Glomerular endothelial cell (primary cell): ENCODE results near the gene OR51B4. TPM values are rescaled to one million over a fixed set of nuclear protein-coding genes. Genes with fewer than 3 reads are reported as not detected.
"Not testable (repeated sequence)": the region's sequence is repeated elsewhere in the genome, so short reads cannot be mapped to it uniquely, and the experiment has no call there.

ENCODE experiments used
- DNase-seq: peaks from one replicate; pipeline ENCODE4 v3.0.0-alpha.2; 2011; ENCODE audit warnings: low read depth, low spot score; ENCODE audit errors: extremely low read depth
- total RNA-seq: library from RNA; depleted of rRNA; stranded (reverse); fragments of >200 nt; gene quantifications from 2 replicates; pipeline ENCODE4 v1.2.3, GENCODE V29; 2015

OR51B4 gene
- total RNA-seq, 1 donor from 2014 or later: not detected

- DNase-seq: no peak
Observed at GRCh38 chr11:5297721-5298323, 3.9 kb downstream of the OR51B4 start.

GRCh38 chr11:5294342-5294995 lies 7.3 kb downstream of the OR51B4 start:
- not testable (repeated sequence) for DNase-seq

- DNase-seq: no peak
Observed at GRCh38 chr11:5293028-5293427, 8.7 kb downstream of the OR51B4 start.

- no peak for DNase-seq
Observed at GRCh38 chr11:5291207-5291838, 10.4 kb downstream of the OR51B4 start.

GRCh38 chr11:5290106-5290505 lies 11.6 kb downstream of the OR51B4 start:
- no peak for DNase-seq

GRCh38 chr11:5289696-5290095 lies 12.1 kb downstream of the OR51B4 start:
- no peak for DNase-seq

GRCh38 chr11:5288906-5289550 lies 12.7 kb downstream of the OR51B4 start:
- DNase-seq: no peak

GRCh38 chr11:5288108-5288905 lies 13.4 kb downstream of the OR51B4 start:
- no peak for DNase-seq

GRCh38 chr11:5286901-5287300 lies 14.8 kb downstream of the OR51B4 start:
- no peak for DNase-seq

- no peak for DNase-seq
Observed at GRCh38 chr11:5286351-5286750, 15.4 kb downstream of the OR51B4 start.

GRCh38 chr11:5285703-5286340 lies 15.9 kb downstream of the OR51B4 start:
- DNase-seq: no peak

GRCh38 chr11:5284637-5285036 lies 17.1 kb downstream of the OR51B4 start:
- DNase-seq: no peak

- no peak for DNase-seq
Observed at GRCh38 chr11:5283882-5284281, 17.9 kb downstream of the OR51B4 start.

- DNase-seq: no peak
Observed at GRCh38 chr11:5283086-5283485, 18.7 kb downstream of the OR51B4 start.

- no peak for DNase-seq
Observed at GRCh38 chr11:5282628-5283027, 19.1 kb downstream of the OR51B4 start.

- DNase-seq: no peak
Observed at GRCh38 chr11:5281596-5281995, 20.1 kb downstream of the OR51B4 start.

GRCh38 chr11:5280582-5281102 lies 21.1 kb downstream of the OR51B4 start:
- DNase-seq: peak; percentile 86

- no peak for DNase-seq
Observed at GRCh38 chr11:5279471-5280090, 22.2 kb downstream of the OR51B4 start.

GRCh38 chr11:5277807-5278382 lies 23.9 kb downstream of the OR51B4 start:
- no peak for DNase-seq
